CD14-positive monocyte (primary cell): ENCODE data around the gene SLC12A9. TPM values are rescaled to one million over a fixed set of nuclear protein-coding genes. Genes with fewer than 3 reads are reported as not detected.

Source experiments
- DNase-seq, 3 donors: peaks; one replicate each; pipeline ENCODE4 v3.0.0-alpha.2; 2011 to 2022
- H2AFZ ChIP-seq: 2 replicates; pipeline ENCODE4 v1.6.0; 2012; ENCODE audit warnings: mild to moderate bottlenecking, low read depth, low read length, inconsistent platforms; ENCODE audit not compliant: insufficient read depth, poor library complexity, severe bottlenecking
- H3K27ac ChIP-seq, 2 donors: 1 replicate in 1 of 2; 2 replicates in 1 of 2; pipeline ENCODE4 v1.5.1; 2012 to 2013; ENCODE audit warnings: low read length in 2 of 2, control low read depth in 1 of 2, inconsistent platforms in 1 of 2, low read depth in 1 of 2, mild to moderate bottlenecking in 1 of 2
- H3K27me3 ChIP-seq, 2 donors: one replicate each; pipeline versions ENCODE4 v1.6.0 to v1.6.1; 2011 to 2013; ENCODE audit warnings: low read length in 2 of 2; ENCODE audit not compliant: control insufficient read depth in 2 of 2, insufficient read depth in 2 of 2
- H3K36me3 ChIP-seq, 2 donors: replicated peaks in 1 of 2; 1 replicate in 1 of 2; 2 replicates in 1 of 2; pipeline versions ENCODE4 v1.5.1 to v1.6.1; 2012 to 2013; ENCODE audit warnings: low read length in 2 of 2, control low read depth in 1 of 2, inconsistent platforms in 1 of 2, mild to moderate bottlenecking in 1 of 2; ENCODE audit not compliant: insufficient read depth in 2 of 2, control insufficient read depth in 1 of 2
- H3K4me1 ChIP-seq, 2 donors: 1 replicate in 1 of 2; 2 replicates in 1 of 2; pipeline versions ENCODE4 v1.5.1 to v1.6.1; 2012 to 2013; ENCODE audit warnings: low read length in 2 of 2, control low read depth in 1 of 2, inconsistent platforms in 1 of 2, mild to moderate bottlenecking in 1 of 2, moderate library complexity in 1 of 2; ENCODE audit not compliant: insufficient read depth in 2 of 2, control insufficient read depth in 1 of 2
- H3K4me2 ChIP-seq: replicated peaks from 2 replicates; pipeline ENCODE3; 2012; ENCODE audit warnings: low read length, moderate library complexity, mild to moderate bottlenecking; ENCODE audit not compliant: poor library complexity, severe bottlenecking; ENCODE audit errors: extremely low read depth
- H3K4me3 ChIP-seq, 3 experiments: fragments of 200-600 bp in 1 of 3; sonication (generic) in 1 of 3; replicated peaks in 1 of 3; 1 replicate in 2 of 3; 2 replicates in 1 of 3; pipeline ENCODE4 v1.5.1; 2011 to 2013; ENCODE audit warnings: low read length in 3 of 3, mild to moderate bottlenecking in 3 of 3, control low read depth in 2 of 3, low read depth in 2 of 3, inconsistent platforms in 1 of 3, moderate library complexity in 1 of 3
- H3K79me2 ChIP-seq: 2 replicates; pipeline ENCODE4 v1.6.0; 2012; ENCODE audit warnings: mild to moderate bottlenecking, control low read depth, inconsistent platforms, low read length, moderate library complexity; ENCODE audit not compliant: insufficient read depth
- H3K9ac ChIP-seq: 2 replicates; pipeline ENCODE4 v1.6.0; 2017; ENCODE audit warnings: low read length, mild to moderate bottlenecking; ENCODE audit not compliant: insufficient read depth, poor library complexity, severe bottlenecking
- H3K9me3 ChIP-seq, 2 donors: replicated peaks in 1 of 2; 1 replicate in 1 of 2; 2 replicates in 1 of 2; pipeline versions ENCODE4 v1.5.1 to v1.6.1; 2012 to 2013; ENCODE audit warnings: low read length in 2 of 2, control low read depth in 1 of 2; ENCODE audit not compliant: control insufficient read depth in 1 of 2, insufficient read depth in 1 of 2
- H4K20me1 ChIP-seq: 2 replicates; pipeline ENCODE4 v1.6.0; 2012; ENCODE audit warnings: mild to moderate bottlenecking, low read length, control low read depth, moderate library complexity; ENCODE audit not compliant: insufficient read depth
- H3K27ac Mint-ChIP-seq, 7 donors: one replicate each; pipeline ENCODE4 v1.8.0; 2020; ENCODE audit warnings: mild to moderate bottlenecking in 7 of 7, mixed read lengths in 7 of 7, moderate library complexity in 6 of 7, inconsistent platforms in 2 of 7
- H3K27me3 Mint-ChIP-seq, 3 donors: one replicate each; pipeline ENCODE4 v1.8.0; 2021 to 2022; ENCODE audit warnings: low read depth in 3 of 3, mild to moderate bottlenecking in 3 of 3, mixed read lengths in 3 of 3, moderate library complexity in 3 of 3, inconsistent platforms in 1 of 3
- H3K36me3 Mint-ChIP-seq, 2 donors: one replicate each; pipeline ENCODE4 v1.8.0; 2020; ENCODE audit warnings: mixed read lengths in 2 of 2, inconsistent platforms in 1 of 2, mild to moderate bottlenecking in 1 of 2
- H3K4me1 Mint-ChIP-seq: one replicate; pipeline ENCODE4 v1.8.0; 2020; ENCODE audit warnings: mild to moderate bottlenecking, mixed read lengths
- H3K4me3 Mint-ChIP-seq, 2 donors: one replicate each; pipeline ENCODE4 v1.8.0; 2020; ENCODE audit warnings: mild to moderate bottlenecking in 2 of 2, mixed read lengths in 2 of 2, moderate library complexity in 1 of 2
- H3K9me3 Mint-ChIP-seq, 7 donors: one replicate each; pipeline ENCODE4 v1.8.0; 2020 to 2022; ENCODE audit warnings: mixed read lengths in 7 of 7, mild to moderate bottlenecking in 6 of 7, moderate library complexity in 6 of 7, inconsistent platforms in 2 of 7
- CTCF ChIP-seq: fragments of 200-600 bp; IDR thresholded peaks from one replicate; pipeline ENCODE4 v1.8.0; 2022; ENCODE audit warnings: antibody characterized with exemption, mild to moderate bottlenecking
- WGBS: methylation state at CpG from one replicate; pipeline ENCODE4 v1.1.5; 2013; ENCODE audit warnings: missing lambda C conversion rate; ENCODE audit not compliant: insufficient coverage; 5-methylcytosine and 5-hydroxymethylcytosine counted together
- intact Hi-C, 2 donors: fragments of 100-400 bp; cut with micrococcal nuclease; formaldehyde crosslinking; loops; one replicate each; pipeline versions ENCODE4 v1.15.0 to v1.15.1; 2023
- polyA plus RNA-seq, 3 donors: library from polyadenylated mRNA; depleted of rRNA in 1 of 3; unstranded in 2 of 3; stranded (reverse) in 1 of 3; fragments of 300-500 nt in 2 of 3; fragments of >200 nt in 1 of 3; fragmentation: Illumina TruSeq in 2 of 3; gene quantifications; 1 replicate in 2 of 3; 2 replicates in 1 of 3; pipeline ENCODE4 v1.2.3, GENCODE V29; 2012 to 2021

Gene SLC12A9
- polyA plus RNA-seq, 3 donors: 18.8 to 119 (median 19.3) TPM

- Histone ChIP-seq H3K27me3 (no peaks in the 10 kb centered on the region), H3K4me3 (no peak overlapping the region), H3K27ac (no peak overlapping the region), H3K4me2 (no peak overlapping the region), H2AFZ (no peak overlapping the region), H3K4me1 (peaks cover 21 to 28% of the 10 kb centered on the region in 2 donors), H3K9me3 (no peaks in the 10 kb centered on the region), H3K36me3 (peaks cover 63 to 88% of the 10 kb centered on the region in 2 donors), H3K79me2 (peaks cover 39% of the 10 kb centered on the region), H4K20me1 (peaks cover 77% of the 10 kb centered on the region), H3K9ac (no peak overlapping the region)
- H3K4me1 Mint-ChIP-seq: peaks cover 36% of the 10 kb centered on the region
- H3K36me3 Mint-ChIP-seq: peaks cover 91 to 95% of the 10 kb centered on the region in 2 donors
- H3K27me3 Mint-ChIP-seq: peaks cover 1 to 11% (median 2%) of the 10 kb centered on the region in 3 donors
- H3K4me3 Mint-ChIP-seq: no peak overlapping the region
- no peak for DNase-seq
- intact Hi-C loops: no loop called here
- TF ChIP-seq CTCF: no peak
- peak overlapping the region in 1 of 7 donors; percentile 7 for H3K27ac Mint-ChIP-seq
- 97% methylated on average over 23 of the region's 24 CpGs for WGBS
- H3K9me3 Mint-ChIP-seq: peaks cover 0 to 2% (median 0%) of the 10 kb centered on the region in 7 donors
These were observed 30.4 kb downstream of the SLC12A9 start for GRCh38 chr7:100882785-100883526.

GRCh38 chr7:100884736-100885439 lies 32.4 kb downstream of the SLC12A9 start:
- DNase-seq: peak in 2 of 3 donors; percentile 23 to 53
- Mint-ChIP-seq H3K27ac (peak overlapping the region in 5 of 7 donors; percentile 46 to 81 (median 75)), H3K4me1 (peaks cover 43% of the 10 kb centered on the region), H3K4me3 (no peak overlapping the region), H3K27me3 (peaks cover 1 to 11% (median 2%) of the 10 kb centered on the region in 3 donors), H3K9me3 (peaks cover 0 to 2% (median 0%) of the 10 kb centered on the region in 7 donors), H3K36me3 (peaks cover 82 to 88% of the 10 kb centered on the region in 2 donors)
- Histone ChIP-seq H3K79me2 (peaks cover 32% of the 10 kb centered on the region), H4K20me1 (peaks cover 64% of the 10 kb centered on the region), H3K27ac (no peak overlapping the region), H3K27me3 (no peaks in the 10 kb centered on the region), H3K9ac (no peak overlapping the region), H3K36me3 (peaks cover 60 to 77% of the 10 kb centered on the region in 2 donors), H3K4me1 (peaks cover 35 to 45% of the 10 kb centered on the region in 2 donors), H3K9me3 (no peaks in the 10 kb centered on the region), H2AFZ (no peak overlapping the region), H3K4me2 (no peak overlapping the region), H3K4me3 (no peak overlapping the region)
- intact Hi-C loops: loop anchor here in 1 of 2 donors (5.0 kb wide), 1 partner anchor 273 kb away; the partner anchor contains the start of gene MOSPD3
- TF ChIP-seq CTCF: no peak
- 92% methylated on average over 20 of the region's 29 CpGs for WGBS
